Astrocyte of the spinal cord (primary cell): ENCODE results near the gene LY6G6F.

Experiments
- DNase-seq: peaks from one replicate; pipeline ENCODE4 v3.0.0; 2011; ENCODE audit warnings: low read depth, low spot score
- H3K4me3 ChIP-seq: 2 replicates; pipeline ENCODE4 v1.5.1; 2011; ENCODE audit warnings: low read depth, mild to moderate bottlenecking, low read length, moderate library complexity
- CTCF ChIP-seq: IDR thresholded peaks from 2 replicates; pipeline ENCODE4 v1.5.1; 2012; ENCODE audit warnings: low read depth, mild to moderate bottlenecking, low read length, inconsistent platforms
- in situ Hi-C: cut with HindIII; loops from 2 replicates; pipeline ENCODE4 v1.10.0; 2017; ENCODE audit warnings: low sequenced_read_pairs

LY6G6F gene

GRCh38 chr6:31677955-31678354 lies 28.7 kb upstream of the LY6G6F start:
- no peak for TF ChIP-seq CTCF
- in situ Hi-C loops = no loop called here
- no peak overlapping the region for H3K4me3 ChIP-seq
- DNase-seq = no peak

GRCh38 chr6:31680226-31681134 lies 26.2 kb upstream of the LY6G6F start, which contains the start of gene LY6G5C:
Gene LY6G5C (minus strand): TSS chr6:31681067. CDS start chr6:31680373, 694 bp downstream.
- in situ Hi-C loops = no loop called here
- TF ChIP-seq CTCF = peak; percentile 71
- peak; percentile 91 for DNase-seq
- peak within 1 kb of the TSS; percentile 35 for H3K4me3 ChIP-seq

GRCh38 chr6:31681135-31681671 lies 25.5 kb upstream of the LY6G6F start:
- in situ Hi-C loops = no loop called here
- DNase-seq = no peak
- H3K4me3 ChIP-seq = peak overlapping the region; percentile 35
- TF ChIP-seq CTCF = no peak

- no peak overlapping the region for H3K4me3 ChIP-seq
- no peak for DNase-seq
- no peak for TF ChIP-seq CTCF
- in situ Hi-C loops = no loop called here
Observed at GRCh38 chr6:31683591-31683990, 23.1 kb upstream of the LY6G6F start.

GRCh38 chr6:31686483-31686882 lies 20.2 kb upstream of the LY6G6F start:
- no peak overlapping the region for H3K4me3 ChIP-seq
- in situ Hi-C loops = no loop called here
- DNase-seq = no peak
- TF ChIP-seq CTCF = no peak

GRCh38 chr6:31687321-31687720 lies 19.3 kb upstream of the LY6G6F start:
- in situ Hi-C loops = no loop called here
- DNase-seq = no peak
- H3K4me3 ChIP-seq = no peak overlapping the region
- no peak for TF ChIP-seq CTCF
